Choroid plexus epithelial cell (primary cell): Measurements from ENCODE around the gene NDST3.
A peak's percentile ranks its signal among the peaks of the same experiment; 100 is the strongest.

Experiments
- DNase-seq: peaks from one replicate; pipeline ENCODE4 v3.0.0-alpha.2; 2010; ENCODE audit warnings: low read depth
- H3K4me3 ChIP-seq: 2 replicates; pipeline ENCODE4 v1.5.1; 2011; ENCODE audit warnings: low read depth, mild to moderate bottlenecking, control low read depth, low read length, moderate library complexity
- TF ChIP-seq, protein P1 (sequence below): conservative IDR thresholded peaks from 2 replicates; pipeline ENCODE4 v1.5.1; 2011; ENCODE audit warnings: low read depth, mild to moderate bottlenecking, control low read depth, inconsistent platforms, low read length, moderate library complexity

NDST3 gene

GRCh38 chr4:118281611-118282442 is 247.5 kb downstream of the NDST3 start:
- TF ChIP-seq, protein P1, sequence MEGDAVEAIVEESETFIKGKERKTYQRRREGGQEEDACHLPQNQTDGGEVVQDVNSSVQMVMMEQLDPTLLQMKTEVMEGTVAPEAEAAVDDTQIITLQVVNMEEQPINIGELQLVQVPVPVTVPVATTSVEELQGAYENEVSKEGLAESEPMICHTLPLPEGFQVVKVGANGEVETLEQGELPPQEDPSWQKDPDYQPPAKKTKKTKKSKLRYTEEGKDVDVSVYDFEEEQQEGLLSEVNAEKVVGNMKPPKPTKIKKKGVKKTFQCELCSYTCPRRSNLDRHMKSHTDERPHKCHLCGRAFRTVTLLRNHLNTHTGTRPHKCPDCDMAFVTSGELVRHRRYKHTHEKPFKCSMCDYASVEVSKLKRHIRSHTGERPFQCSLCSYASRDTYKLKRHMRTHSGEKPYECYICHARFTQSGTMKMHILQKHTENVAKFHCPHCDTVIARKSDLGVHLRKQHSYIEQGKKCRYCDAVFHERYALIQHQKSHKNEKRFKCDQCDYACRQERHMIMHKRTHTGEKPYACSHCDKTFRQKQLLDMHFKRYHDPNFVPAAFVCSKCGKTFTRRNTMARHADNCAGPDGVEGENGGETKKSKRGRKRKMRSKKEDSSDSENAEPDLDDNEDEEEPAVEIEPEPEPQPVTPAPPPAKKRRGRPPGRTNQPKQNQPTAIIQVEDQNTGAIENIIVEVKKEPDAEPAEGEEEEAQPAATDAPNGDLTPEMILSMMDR, result no peak
- peak; percentile 62 for DNase-seq
- H3K4me3 ChIP-seq, result no peak overlapping the region

DNA sequence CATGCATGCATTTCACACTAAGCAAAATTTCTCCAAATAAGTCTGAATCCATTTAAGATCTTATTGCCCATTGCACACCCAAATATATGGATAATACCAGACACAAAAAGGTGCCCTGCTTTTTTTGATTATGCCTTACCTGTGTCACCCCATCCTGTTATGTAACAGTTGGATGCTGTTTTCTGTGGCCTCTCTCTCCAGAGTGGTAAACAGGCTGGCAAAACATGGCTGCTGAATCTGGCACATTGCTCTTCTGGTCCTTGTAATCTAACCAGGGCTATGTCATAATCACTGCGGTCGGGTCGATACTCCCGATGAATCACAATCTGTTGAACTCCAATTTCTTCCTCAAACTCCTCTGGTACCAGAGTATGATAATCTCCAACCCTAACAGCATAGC is 248.4 kb downstream of the NDST3 start:
- DNase-seq, result peak; percentile 61
- H3K4me3 ChIP-seq, result no peak overlapping the region

DNA sequence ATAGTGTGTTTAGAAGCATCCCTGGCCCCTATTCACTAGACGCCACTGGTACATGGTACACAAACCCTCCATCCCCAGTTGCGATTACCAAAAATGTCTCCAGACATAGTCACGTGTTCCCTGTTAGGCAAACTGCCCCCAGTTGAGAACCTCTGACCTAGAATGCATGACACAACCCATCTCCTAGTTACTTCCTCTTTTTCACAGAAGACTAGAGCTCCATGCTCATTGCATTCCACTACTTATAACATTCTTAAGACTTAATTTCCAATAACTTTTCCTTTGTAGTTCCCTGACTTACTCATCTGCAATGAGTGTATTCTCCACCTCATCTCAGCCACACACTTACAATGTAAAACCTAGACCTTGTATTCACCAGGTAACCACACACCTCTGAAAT is 249.9 kb downstream of the NDST3 start:
- no peak for DNase-seq
- TF ChIP-seq, protein P1, result no peak
- H3K4me3 ChIP-seq, result no peak overlapping the region

More for the DNA sequence above, 248.4 kb downstream of the NDST3 start:
- TF ChIP-seq, protein P1, result no peak

DNA sequence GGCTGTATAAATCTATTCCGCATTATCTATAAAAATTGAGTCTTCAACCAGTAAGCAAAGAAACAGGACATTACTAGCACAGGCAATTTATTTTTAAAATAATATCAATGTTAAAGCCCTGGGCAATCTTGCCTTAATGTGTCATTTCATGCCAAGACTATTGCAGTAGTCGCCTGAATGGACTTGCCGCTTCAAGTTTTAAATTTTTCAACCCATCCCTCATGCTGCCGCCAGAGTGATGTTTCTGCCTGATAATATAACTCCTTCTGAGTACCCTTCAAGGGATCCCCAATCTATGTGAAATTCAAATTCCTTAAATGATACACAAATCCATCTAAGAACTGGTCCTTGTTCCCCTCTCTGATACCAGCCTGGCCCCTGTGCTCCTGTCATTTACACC is 251.6 kb downstream of the NDST3 start:
- TF ChIP-seq, protein P1, result no peak
- DNase-seq, result no peak

GRCh38 chr4:118286685-118287084 is 252.4 kb downstream of the NDST3 start:
- TF ChIP-seq, protein P1, result no peak
- DNase-seq, result no peak
- no peak overlapping the region for H3K4me3 ChIP-seq

More for the DNA sequence above, 251.6 kb downstream of the NDST3 start:
- no peak overlapping the region for H3K4me3 ChIP-seq

GRCh38 chr4:118287711-118288451 is 253.6 kb downstream of the NDST3 start:
- no peak overlapping the region for H3K4me3 ChIP-seq
- TF ChIP-seq, protein P1, result no peak
- peak; percentile 65 for DNase-seq

- peak; percentile 67 for DNase-seq
- TF ChIP-seq, protein P1, result no peak
- H3K4me3 ChIP-seq, result no peak overlapping the region
Observed at GRCh38 chr4:118289794-118290193, 255.5 kb downstream of the NDST3 start.
